Activated CD4-positive, CD25-positive, alpha-beta regulatory T cell treated with anti-CD3 and anti-CD28 coated beads, Interleukin-2, amount 50 U/mL, for 24 hours (primary cell): ENCODE data around the gene P4HTM.
A peak's percentile ranks its signal among the peaks of the same experiment; 100 is the strongest.

ENCODE experiments used
- ATAC-seq, 2 donors: fragments of 150-1000 bp; cut with Tn5 transposase; one replicate each; pipeline ENCODE4 v1.10.0; 2021; ENCODE audit warnings: mild to moderate bottlenecking in 1 of 2, moderate library complexity in 1 of 2

The P4HTM gene

GRCh38 chr3:48989796-48990635 lies at the start of gene P4HTM:
P4HTM (plus strand) TSS chr3:48990241; CDS start chr3:48990257, 16 bp downstream.
- peak; percentile 78 to 80 for ATAC-seq

DNA sequence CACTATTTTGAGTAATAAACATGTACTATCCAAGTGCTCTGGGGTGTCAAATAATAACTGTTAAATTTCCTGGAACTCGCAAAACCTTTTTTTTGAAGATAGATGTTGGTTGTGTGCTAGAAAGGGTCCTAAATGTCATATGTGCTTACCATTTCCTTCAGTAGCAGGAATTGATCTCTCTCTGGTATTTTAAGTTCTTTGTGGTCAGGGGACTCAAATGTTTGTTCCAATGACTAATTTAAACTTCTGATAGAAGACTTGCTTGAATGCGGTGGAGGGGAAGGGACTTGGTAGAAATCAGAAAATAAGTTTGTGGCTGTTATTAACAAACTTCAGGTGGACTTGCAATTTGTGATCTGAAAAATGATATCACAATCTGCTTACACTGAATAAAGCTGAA lies 44.6 kb upstream of the P4HTM start:
- no peak for ATAC-seq

GRCh38 chr3:48945891-48946549 lies 44.0 kb upstream of the P4HTM start:
- ATAC-seq = no peak

- ATAC-seq = no peak
Observed at GRCh38 chr3:48949376-48949717, 40.7 kb upstream of the P4HTM start.

DNA sequence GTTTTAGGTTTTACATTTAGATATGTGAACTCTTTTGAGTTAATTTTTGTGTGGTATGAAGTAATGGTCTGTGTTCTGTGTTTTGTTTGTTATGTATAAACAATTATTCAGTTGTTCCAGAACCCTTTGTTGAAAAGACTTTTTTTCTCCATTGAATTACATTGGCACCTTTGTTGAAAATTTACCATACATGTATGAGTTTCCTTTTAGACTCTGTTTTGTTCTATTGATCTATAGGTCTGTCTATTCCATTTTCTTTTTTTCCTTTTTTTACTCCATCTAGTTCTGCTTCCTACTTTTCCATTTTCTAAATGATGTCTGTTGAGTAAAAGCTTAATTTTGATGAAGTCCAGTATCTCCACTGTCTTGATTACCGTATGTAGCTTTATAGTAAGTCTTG lies 40.0 kb upstream of the P4HTM start:
- ATAC-seq = no peak

GRCh38 chr3:48951764-48952163 lies 38.3 kb upstream of the P4HTM start:
- no peak for ATAC-seq

DNA sequence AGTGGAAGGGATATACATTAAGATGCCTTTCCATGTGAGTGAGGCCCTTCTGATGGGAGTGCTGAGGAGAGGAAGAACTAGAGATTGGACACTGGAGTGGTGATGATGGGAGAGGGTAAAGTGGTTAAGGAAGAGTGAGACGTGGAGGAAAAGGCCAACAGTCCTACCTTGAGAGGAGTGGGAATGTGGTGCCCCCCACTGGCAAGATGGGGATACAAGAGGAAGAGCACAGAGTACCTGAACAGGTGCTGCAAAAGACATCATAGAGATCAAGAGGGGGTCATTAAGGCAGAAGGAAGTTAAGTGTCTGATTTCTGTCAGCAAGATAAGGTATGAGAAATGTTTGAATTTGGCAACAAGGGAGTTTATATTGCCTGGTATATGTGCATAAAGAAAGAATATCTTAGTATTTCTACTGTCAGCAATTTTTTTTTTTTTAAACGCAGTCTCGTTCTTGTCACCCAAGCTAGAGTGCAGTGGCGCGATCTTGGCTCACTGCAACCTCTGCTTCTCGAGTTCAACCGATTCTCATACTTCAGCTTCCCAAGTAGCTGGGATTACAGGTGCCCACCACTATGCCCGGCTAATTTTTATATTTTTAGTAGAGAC lies 37.4 kb upstream of the P4HTM start:
- ATAC-seq = peak in 1 of 2 donors; percentile 63

DNA sequence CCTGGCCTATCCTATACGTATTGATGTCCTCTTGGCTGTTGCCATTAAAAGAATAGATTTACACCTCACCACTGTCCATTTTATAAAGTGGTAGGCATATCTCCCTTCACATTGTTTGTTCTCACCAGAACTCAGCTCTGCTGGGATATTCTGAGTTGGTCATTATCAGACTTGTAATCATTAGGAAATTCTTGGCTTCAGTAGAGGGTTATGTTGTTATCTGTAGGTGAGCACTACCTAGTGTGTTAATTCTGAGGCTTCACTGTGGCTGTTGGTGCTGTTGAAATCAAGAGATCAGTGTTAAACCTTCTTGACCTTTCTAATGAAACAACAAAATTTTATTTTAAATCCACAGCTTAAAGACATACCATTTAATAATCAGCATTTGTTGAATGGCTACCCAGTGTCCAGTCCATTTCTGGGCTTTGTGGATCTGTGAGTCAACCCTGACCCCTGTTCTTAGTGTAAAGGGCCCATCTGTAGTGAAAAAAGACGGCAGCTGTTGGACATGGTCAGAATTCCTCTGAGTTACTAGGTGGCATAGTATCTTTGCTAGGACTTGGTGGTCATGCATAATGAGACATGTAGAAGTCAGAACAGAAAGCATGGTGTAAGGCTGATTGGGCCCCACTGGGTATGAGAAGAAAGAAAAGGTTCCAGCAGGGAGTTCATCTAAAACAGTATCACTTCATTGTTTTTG lies 32.9 kb upstream of the P4HTM start:
- no peak for ATAC-seq

DNA sequence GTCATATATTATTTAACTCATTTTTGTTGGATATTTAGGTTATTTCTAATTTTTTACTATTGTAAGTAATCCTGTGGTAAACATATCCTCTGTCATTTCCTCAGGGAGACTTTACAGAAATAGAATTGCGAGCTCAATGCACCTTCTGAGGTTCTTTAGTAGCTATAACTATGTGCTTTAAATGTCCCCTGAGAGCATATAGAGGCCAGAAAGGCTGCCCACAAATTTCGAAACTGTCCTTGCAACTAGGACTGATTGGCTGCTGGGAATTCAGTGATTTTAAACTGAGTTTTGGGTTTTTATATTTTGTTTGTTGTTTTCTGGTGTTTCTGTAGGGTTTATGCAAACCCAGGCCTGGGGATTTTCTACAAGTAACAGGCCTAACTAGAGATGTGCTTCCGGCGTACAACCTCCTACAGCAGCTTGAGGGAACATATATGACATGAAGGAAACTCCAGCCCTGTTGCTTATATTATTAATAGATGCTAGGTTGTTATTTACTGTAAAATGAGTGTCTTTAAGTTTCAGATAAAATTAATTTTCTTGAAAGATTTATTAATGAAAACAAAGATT lies 29.1 kb upstream of the P4HTM start:
- ATAC-seq = no peak

DNA sequence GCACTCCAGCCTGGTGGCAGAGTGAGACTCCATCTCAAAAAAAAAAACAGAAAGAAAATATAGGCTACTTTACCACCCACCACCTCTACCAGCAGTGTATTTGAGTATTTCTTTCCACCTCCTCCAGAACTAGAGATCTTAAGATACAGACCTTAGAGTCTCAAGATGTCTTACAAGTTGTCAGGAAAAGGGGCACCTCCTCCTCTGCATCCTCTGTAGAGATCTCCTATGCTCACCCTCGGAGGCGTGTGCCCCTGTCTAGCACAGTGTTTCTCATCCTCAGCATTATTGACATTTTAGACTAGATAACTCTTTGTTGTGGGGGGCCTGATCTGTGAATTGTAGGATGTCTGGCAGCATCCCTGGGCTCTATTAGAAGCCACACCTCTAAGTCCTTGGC lies 27.7 kb upstream of the P4HTM start:
- ATAC-seq = no peak

GRCh38 chr3:48962939-48963338 lies 27.1 kb upstream of the P4HTM start:
- ATAC-seq = no peak

DNA sequence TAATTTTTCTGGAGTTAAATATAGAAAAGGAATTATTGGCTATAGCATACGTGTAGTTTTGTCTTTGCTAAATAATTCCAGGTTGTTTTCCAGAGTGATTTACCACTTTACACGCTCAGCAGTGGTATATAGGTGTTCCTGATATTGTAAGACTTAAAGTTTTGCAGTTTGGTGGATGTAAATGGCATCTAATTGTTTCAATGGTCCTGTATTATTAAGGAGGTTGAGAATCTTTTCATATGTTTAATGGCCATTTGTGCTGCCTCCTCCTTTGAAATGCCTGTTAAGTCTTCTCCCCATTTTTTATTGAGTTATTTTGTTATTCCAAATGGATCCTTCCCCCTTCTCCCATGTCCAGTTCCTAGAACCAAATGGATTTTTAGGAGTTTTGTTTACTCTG lies 26.4 kb upstream of the P4HTM start:
- ATAC-seq = no peak

DNA sequence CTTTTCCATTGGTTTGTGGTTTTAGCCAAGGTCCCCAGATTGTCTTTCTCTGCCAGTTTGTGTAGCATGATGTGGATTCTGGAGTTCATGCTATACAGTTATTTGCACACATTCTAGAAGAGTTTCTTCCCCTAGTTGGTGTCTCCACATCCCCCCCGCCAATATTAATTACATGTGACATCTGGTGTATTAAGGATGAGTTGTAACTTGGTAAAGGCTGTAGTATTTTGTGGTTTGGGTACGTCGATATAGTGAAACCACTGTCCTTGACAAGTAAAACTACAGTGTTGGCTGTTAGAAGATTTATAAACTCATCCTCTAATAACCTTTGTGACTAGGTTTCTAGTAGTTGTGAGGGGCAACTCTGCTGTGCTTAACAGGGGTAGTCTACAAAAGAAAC lies 23.7 kb upstream of the P4HTM start:
- no peak for ATAC-seq

- ATAC-seq = no peak
Observed at GRCh38 chr3:48966876-48967361, 23.1 kb upstream of the P4HTM start.

DNA sequence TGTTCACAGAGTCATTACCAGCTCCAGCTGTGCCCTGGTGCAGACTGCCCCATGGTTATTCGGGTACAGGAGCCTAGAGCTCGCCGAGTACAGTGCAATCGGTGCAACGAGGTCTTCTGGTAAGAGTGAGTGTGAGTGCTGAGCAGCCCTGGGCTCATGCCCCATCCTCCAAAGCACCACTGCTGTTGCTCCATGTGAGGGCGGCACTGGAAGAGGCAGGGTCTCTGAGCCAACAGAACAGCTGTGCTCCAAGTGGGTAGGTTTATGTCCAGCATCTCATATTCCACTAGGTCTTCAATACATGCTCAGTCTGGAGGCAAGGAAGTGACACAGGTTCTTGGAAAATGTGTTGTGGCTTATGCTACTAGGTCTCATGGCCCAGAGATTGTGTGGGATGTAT lies 19.5 kb upstream of the P4HTM start:
- no peak for ATAC-seq

- no peak for ATAC-seq
Observed at GRCh38 chr3:48974076-48974864, 15.8 kb upstream of the P4HTM start.

GRCh38 chr3:48979451-48979850 lies 10.6 kb upstream of the P4HTM start:
- ATAC-seq = no peak

DNA sequence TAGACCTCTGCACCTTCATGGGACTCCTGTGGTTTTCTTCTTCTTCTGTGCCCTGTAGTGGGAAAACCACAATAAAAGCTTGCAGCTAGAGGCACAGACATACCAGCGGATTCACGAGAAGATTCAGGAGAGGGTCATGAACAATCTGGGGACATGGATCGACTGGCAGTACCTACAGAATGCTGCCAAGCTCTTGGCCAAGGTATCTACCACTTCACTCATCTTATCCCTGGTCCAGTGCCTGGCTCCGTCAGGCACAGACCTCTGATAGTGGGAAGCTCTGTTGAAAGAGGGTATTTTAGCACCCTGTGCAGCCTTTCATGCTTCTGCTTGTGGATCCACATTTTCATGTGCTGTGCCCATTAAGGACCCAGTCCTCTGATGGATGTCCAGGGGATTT lies 9.7 kb upstream of the P4HTM start:
- no peak for ATAC-seq

DNA sequence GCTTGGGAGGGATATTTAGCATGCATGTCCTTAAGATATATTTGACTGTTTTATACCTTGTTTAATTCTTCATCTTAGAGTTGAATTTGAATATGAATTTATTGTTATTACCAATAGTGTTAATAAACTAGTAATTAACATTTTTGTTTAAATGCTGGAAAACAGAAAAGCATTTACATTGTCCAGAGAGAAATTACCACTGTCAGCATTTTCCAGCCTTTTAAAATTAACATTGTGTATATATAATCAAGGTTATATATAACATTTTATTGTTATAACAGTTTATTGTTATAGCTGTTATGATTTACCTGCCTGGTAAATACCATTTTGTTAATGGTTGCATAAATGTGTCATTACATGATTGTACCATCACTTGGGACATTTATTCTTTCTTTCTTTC lies 8.0 kb upstream of the P4HTM start:
- ATAC-seq = no peak

DNA sequence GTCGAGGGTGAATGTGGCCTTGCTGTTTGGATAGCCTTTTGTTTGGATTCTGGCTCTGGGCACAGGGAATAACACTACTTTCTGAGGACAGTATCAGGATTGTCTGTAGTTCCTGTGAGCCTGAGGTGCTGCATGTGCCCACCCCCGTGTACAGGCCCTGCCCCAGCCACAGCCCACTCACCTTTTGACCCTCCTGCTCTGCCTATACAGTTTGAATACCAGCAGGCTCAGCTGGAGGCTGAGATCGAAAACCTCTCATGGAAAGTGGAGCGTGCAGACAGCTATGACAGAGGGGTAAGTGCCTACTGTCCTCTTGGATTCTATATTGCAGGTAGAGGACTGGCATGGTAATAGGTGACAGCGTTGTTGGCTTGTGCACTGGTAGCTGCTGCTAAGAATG lies 7.4 kb upstream of the P4HTM start:
- ATAC-seq = no peak

DNA sequence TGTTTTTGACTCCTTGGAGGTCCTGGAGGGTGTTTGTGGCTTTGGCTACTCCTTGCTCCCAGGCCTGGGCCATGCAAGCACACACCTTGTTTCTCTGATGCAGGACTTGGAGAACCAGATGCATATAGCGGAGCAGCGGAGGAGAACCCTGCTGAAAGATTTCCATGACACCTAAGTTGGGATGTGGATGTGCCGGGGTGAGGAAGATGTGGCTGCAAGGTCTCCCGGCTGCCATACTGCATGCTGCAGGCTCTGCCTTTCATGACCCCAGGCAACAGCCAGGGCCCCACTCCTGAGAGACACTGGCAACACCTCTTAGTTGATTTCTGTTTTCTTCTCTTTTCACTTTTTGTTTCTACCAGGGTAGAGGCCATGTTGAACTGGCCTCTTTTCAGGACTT lies 6.9 kb upstream of the P4HTM start:
- no peak for ATAC-seq

DNA sequence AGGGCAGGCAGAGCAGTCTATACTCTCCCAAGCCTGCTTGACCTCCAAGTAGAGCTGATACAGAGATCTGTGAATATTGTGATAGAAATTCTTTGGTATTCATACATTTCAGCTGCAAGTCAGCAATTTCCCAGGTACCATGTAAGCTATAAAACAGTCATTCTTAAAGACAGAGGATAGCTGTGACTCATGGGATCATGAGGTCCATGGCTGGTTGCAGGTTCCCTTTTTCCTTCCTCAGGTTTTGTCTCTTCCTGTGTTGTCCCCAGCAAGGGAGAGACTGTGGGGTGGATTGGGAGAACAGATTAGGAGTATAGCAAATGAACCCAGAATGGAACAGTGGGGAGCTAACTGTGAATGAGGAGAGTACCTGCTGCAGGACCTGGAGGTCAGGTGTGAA lies 5.4 kb upstream of the P4HTM start:
- ATAC-seq = no peak
